ENCODE results near the gene LSP1.

DNA sequence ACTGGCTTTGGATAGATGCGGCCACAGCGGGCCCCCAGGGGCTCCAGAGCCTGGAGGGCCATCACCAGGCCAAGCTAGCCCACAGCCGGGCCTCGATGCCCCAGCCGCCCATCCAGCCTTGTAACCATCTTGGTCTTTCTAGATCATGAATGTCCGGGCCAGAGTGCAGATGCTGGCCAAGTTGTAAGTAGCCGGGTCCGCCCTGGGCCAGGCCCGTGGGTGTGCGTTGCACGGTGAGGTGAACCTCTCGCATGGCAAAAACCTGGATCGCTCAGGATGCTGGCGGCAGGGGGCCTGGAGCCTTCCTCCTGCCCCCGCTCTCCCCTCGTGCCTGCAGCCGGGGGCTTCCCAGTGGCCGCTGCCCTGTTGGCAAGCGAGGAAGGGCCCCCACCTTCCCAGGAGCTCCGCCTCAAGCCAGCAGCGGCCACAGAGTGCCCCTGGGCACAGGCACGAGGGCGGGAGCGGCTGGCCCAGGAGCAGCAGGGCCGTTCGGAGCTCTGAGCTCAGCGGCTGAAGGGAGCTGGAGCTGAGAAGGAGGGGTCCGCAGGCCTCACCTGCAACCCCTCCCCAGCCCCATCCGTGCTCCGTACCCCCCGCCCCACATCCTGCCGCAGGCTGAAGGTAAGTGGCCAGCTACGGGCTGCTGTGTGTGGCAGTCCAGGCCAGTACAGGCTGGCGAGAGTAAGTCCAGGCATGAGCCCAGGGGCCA is 83.3 kb downstream of the LSP1 start:
- no peak for TF ChIP-seq CTCF (IDR thresholded peaks at IDR 0.05; ENCODE audit: poor library complexity)
- TF ChIP-seq EZH2 (IDR thresholded peaks at IDR 0.05; ENCODE audit: borderline replicate concordance) = no peak
- TF ChIP-seq EZH2phosphoT487 (IDR thresholded peaks at IDR 0.05; ENCODE audit: low read depth, severe bottlenecking, unreplicated experiment) = no peak
